ENCODE measurements around the gene BSX. TPM values are rescaled to one million over a fixed set of nuclear protein-coding genes. Genes with fewer than 3 reads are reported as not detected.

Gene BSX
- polyA plus RNA-seq, 3 donors = not detected

- H3K27me3 ChIP-seq (ENCODE audit: control insufficient read depth in 2 of 2, insufficient read depth in 2 of 2, low read length in 2 of 2) = no peaks in the 10 kb centered on the region
- WGBS (ENCODE audit: insufficient coverage) = 92% methylated on average over 2 of the region's 2 CpGs
Observed at GRCh38 chr11:122938557-122938956, 43.1 kb downstream of the BSX start.

GRCh38 chr11:122937983-122938382, 43.7 kb downstream of the BSX start:
- H2AFZ ChIP-seq (ENCODE audit: insufficient read depth, low read depth, low read length, poor library complexity, severe bottlenecking) = no peak overlapping the region
- H3K36me3 ChIP-seq (replicated peaks in 1 of 2; ENCODE audit: control insufficient read depth in 1 of 2, insufficient read depth in 2 of 2, low read length in 2 of 2) = no peaks in the 10 kb centered on the region
- peaks cover 3% of the 10 kb centered on the region for H3K4me1 Mint-ChIP-seq
- no peak overlapping the region for H3K27ac Mint-ChIP-seq
- peaks cover 0 to 3% (median 0%) of the 10 kb centered on the region in 7 donors for H3K9me3 Mint-ChIP-seq
- no peak for TF ChIP-seq CTCF (IDR thresholded peaks at IDR 0.05)
- no peaks in the 10 kb centered on the region for H3K27me3 ChIP-seq (ENCODE audit: control insufficient read depth in 2 of 2, insufficient read depth in 2 of 2, low read length in 2 of 2)
- H3K4me3 ChIP-seq (replicated peaks in 1 of 3; ENCODE audit: low read depth in 2 of 3, low read length in 3 of 3) = no peak overlapping the region
- intact Hi-C loops (cut with micrococcal nuclease) = no loop called here
- H3K27me3 Mint-ChIP-seq (ENCODE audit: low read depth in 3 of 3) = peaks cover 0 to 4% (median 2%) of the 10 kb centered on the region in 3 donors
- H3K27ac ChIP-seq (ENCODE audit: low read depth in 1 of 2, low read length in 2 of 2) = no peak overlapping the region
- no peaks in the 10 kb centered on the region for H3K9me3 ChIP-seq (replicated peaks in 1 of 2; ENCODE audit: control insufficient read depth in 1 of 2, insufficient read depth in 1 of 2, low read length in 2 of 2)
- no peak for DNase-seq
- no CpG with 5 or more reads among the region's 3 CpGs for WGBS (ENCODE audit: insufficient coverage)
- H3K36me3 Mint-ChIP-seq = no peaks in the 10 kb centered on the region
- no peaks in the 10 kb centered on the region for H4K20me1 ChIP-seq (ENCODE audit: insufficient read depth, low read length)
- no peak overlapping the region for H3K4me3 Mint-ChIP-seq
- H3K9ac ChIP-seq (ENCODE audit: insufficient read depth, low read length, poor library complexity, severe bottlenecking) = no peak overlapping the region
- no peaks in the 10 kb centered on the region for H3K79me2 ChIP-seq (ENCODE audit: insufficient read depth, low read length)
- peaks cover 0 to 4% of the 10 kb centered on the region in 2 donors for H3K4me1 ChIP-seq (ENCODE audit: control insufficient read depth in 1 of 2, insufficient read depth in 2 of 2, low read length in 2 of 2)
- H3K4me2 ChIP-seq (replicated peaks; ENCODE audit: extremely low read depth, low read length, poor library complexity, severe bottlenecking) = no peak overlapping the region

More at GRCh38 chr11:122938557-122938956, 43.1 kb downstream of the BSX start:
- Histone ChIP-seq H3K4me3 (replicated peaks in 1 of 3; ENCODE audit: low read depth in 2 of 3, low read length in 3 of 3) (no peak overlapping the region), H2AFZ (ENCODE audit: insufficient read depth, low read depth, low read length, poor library complexity, severe bottlenecking) (no peak overlapping the region), H3K4me1 (ENCODE audit: control insufficient read depth in 1 of 2, insufficient read depth in 2 of 2, low read length in 2 of 2) (no peaks in the 10 kb centered on the region), H4K20me1 (ENCODE audit: insufficient read depth, low read length) (no peaks in the 10 kb centered on the region), H3K36me3 (replicated peaks in 1 of 2; ENCODE audit: control insufficient read depth in 1 of 2, insufficient read depth in 2 of 2, low read length in 2 of 2) (no peaks in the 10 kb centered on the region), H3K9ac (ENCODE audit: insufficient read depth, low read length, poor library complexity, severe bottlenecking) (no peak overlapping the region), H3K4me2 (replicated peaks; ENCODE audit: extremely low read depth, low read length, poor library complexity, severe bottlenecking) (no peak overlapping the region), H3K27ac (ENCODE audit: low read depth in 1 of 2, low read length in 2 of 2) (no peak overlapping the region), H3K9me3 (replicated peaks in 1 of 2; ENCODE audit: control insufficient read depth in 1 of 2, insufficient read depth in 1 of 2, low read length in 2 of 2) (no peaks in the 10 kb centered on the region), H3K79me2 (ENCODE audit: insufficient read depth, low read length) (no peaks in the 10 kb centered on the region)
- H3K27me3 Mint-ChIP-seq (ENCODE audit: low read depth in 3 of 3) = peaks cover 0 to 4% (median 2%) of the 10 kb centered on the region in 3 donors
- peaks cover 0 to 3% (median 0%) of the 10 kb centered on the region in 7 donors for H3K9me3 Mint-ChIP-seq
- DNase-seq = no peak
- no peak overlapping the region for H3K27ac Mint-ChIP-seq
- H3K4me3 Mint-ChIP-seq = no peak overlapping the region
- no peaks in the 10 kb centered on the region for H3K4me1 Mint-ChIP-seq
- intact Hi-C loops (cut with micrococcal nuclease) = no loop called here
- TF ChIP-seq CTCF (IDR thresholded peaks at IDR 0.05) = no peak
- H3K36me3 Mint-ChIP-seq = no peaks in the 10 kb centered on the region

All from CD14-positive monocyte (primary cell).